Liver (tissue), 9 donors: ENCODE data around the gene YDJC. TPM values are rescaled to one million over a fixed set of nuclear protein-coding genes. Genes with fewer than 3 reads are reported as not detected.
"Not testable (repeated sequence)": the region's sequence is repeated elsewhere in the genome, so short reads cannot be mapped to it uniquely, and the experiment has no call there.

Experiments used
- DNase-seq: peaks from one replicate; pipeline ENCODE4 v3.0.0-alpha.2; 2017; ENCODE audit warnings: low spot score
- H3K27ac ChIP-seq, 2 donors: one replicate each; pipeline ENCODE4 v1.7.0; 2013; ENCODE audit warnings: inconsistent platforms in 2 of 2, low read length in 2 of 2, control low read depth in 1 of 2, low read depth in 1 of 2, mild to moderate bottlenecking in 1 of 2
- H3K27me3 ChIP-seq, 4 donors: one replicate each; pipeline versions ENCODE4 v1.6.1 to v1.7.0; 2013; ENCODE audit warnings: low read length in 3 of 4, inconsistent platforms in 1 of 4, mild to moderate bottlenecking in 1 of 4, moderate library complexity in 1 of 4; ENCODE audit not compliant: control insufficient read depth in 4 of 4, insufficient read depth in 4 of 4
- H3K36me3 ChIP-seq, 4 donors: one replicate each; pipeline versions ENCODE4 v1.6.1 to v1.7.0; 2013; ENCODE audit warnings: low read length in 3 of 4, mild to moderate bottlenecking in 3 of 4, low read depth in 1 of 4, moderate library complexity in 1 of 4; ENCODE audit not compliant: control insufficient read depth in 4 of 4, insufficient read depth in 3 of 4
- H3K4me1 ChIP-seq, 4 donors: one replicate each; pipeline versions ENCODE4 v1.6.1 to v1.7.0; 2013; ENCODE audit warnings: low read length in 3 of 4, mild to moderate bottlenecking in 3 of 4, moderate library complexity in 1 of 4; ENCODE audit not compliant: control insufficient read depth in 4 of 4, insufficient read depth in 4 of 4
- H3K4me3 ChIP-seq, 3 donors: one replicate each; pipeline versions ENCODE4 v1.6.1 to v1.7.0; 2013; ENCODE audit warnings: low read length in 3 of 3, control low read depth in 1 of 3, low read depth in 1 of 3, mild to moderate bottlenecking in 1 of 3
- H3K9ac ChIP-seq, 2 donors: one replicate each; pipeline ENCODE4 v1.7.0; 2013; ENCODE audit warnings: low read length in 2 of 2, mild to moderate bottlenecking in 2 of 2, moderate library complexity in 2 of 2, control low read depth in 1 of 2, low read depth in 1 of 2
- H3K9me3 ChIP-seq, 4 donors: one replicate each; pipeline versions ENCODE4 v1.6.1 to v1.7.0; 2013; ENCODE audit warnings: low read length in 3 of 4; ENCODE audit not compliant: control insufficient read depth in 4 of 4
- ATF3 ChIP-seq: IDR thresholded peaks from 2 replicates; pipeline ENCODE4 v1.6.1; 2016; ENCODE audit warnings: antibody characterized with exemption
- CTCF ChIP-seq: fragments of 150-350 bp; IDR thresholded peaks from 2 replicates; pipeline ENCODE4 v1.5.1; 2017; ENCODE audit warnings: improper control_type of control experiment, low read depth, low read length; ENCODE audit not compliant: missing input control
- EGR1 ChIP-seq, 2 donors: IDR thresholded peaks; 2 replicates each; pipeline ENCODE4 v1.6.1; 2016 to 2018; ENCODE audit warnings: antibody characterized with exemption in 2 of 2, low read depth in 2 of 2
- FOXA1 ChIP-seq: IDR thresholded peaks from 2 replicates; pipeline ENCODE4 v1.6.1; 2016; ENCODE audit warnings: antibody characterized with exemption
- FOXA2 ChIP-seq: IDR thresholded peaks from 2 replicates; pipeline ENCODE4 v1.6.1; 2016; ENCODE audit warnings: antibody characterized with exemption
- GABPA ChIP-seq, 2 donors: IDR thresholded peaks in 1 of 2; conservative IDR thresholded peaks in 1 of 2; 2 replicates each; pipeline ENCODE4 v1.6.1; 2016; ENCODE audit warnings: antibody characterized with exemption in 2 of 2, mild to moderate bottlenecking in 1 of 2, moderate library complexity in 1 of 2
- HNF4A ChIP-seq, 2 donors: conservative IDR thresholded peaks; 2 replicates each; pipeline ENCODE4 v1.6.1; 2016; ENCODE audit warnings: antibody characterized with exemption in 2 of 2, mild to moderate bottlenecking in 2 of 2
- HNF4G ChIP-seq: IDR thresholded peaks from 2 replicates; pipeline ENCODE4 v1.6.1; 2016; ENCODE audit warnings: antibody characterized with exemption
- JUND ChIP-seq, 2 donors: IDR thresholded peaks; 2 replicates each; pipeline ENCODE4 v1.6.1; 2016; ENCODE audit warnings: antibody characterized with exemption in 2 of 2
- MAX ChIP-seq: IDR thresholded peaks from 2 replicates; pipeline ENCODE4 v1.6.1; 2016; ENCODE audit warnings: antibody characterized with exemption
- NR2F2 ChIP-seq: IDR thresholded peaks from 2 replicates; pipeline ENCODE4 v1.6.1; 2016; ENCODE audit warnings: antibody characterized with exemption
- RAD21 ChIP-seq, 2 donors: IDR thresholded peaks; 2 replicates each; pipeline ENCODE4 v1.6.1; 2016; ENCODE audit warnings: antibody characterized with exemption in 2 of 2, mild to moderate bottlenecking in 2 of 2
- REST ChIP-seq: IDR thresholded peaks from 2 replicates; pipeline ENCODE4 v1.6.1; 2016; ENCODE audit warnings: antibody characterized with exemption, mild to moderate bottlenecking
- RXRA ChIP-seq, 2 donors: IDR thresholded peaks; 2 replicates each; pipeline ENCODE4 v1.6.1; 2017 to 2018; ENCODE audit warnings: antibody characterized with exemption in 2 of 2, mild to moderate bottlenecking in 1 of 2
- SP1 ChIP-seq: IDR thresholded peaks from 2 replicates; pipeline ENCODE4 v1.6.1; 2018; ENCODE audit warnings: antibody characterized with exemption, mild to moderate bottlenecking
- TAF1 ChIP-seq: conservative IDR thresholded peaks from 2 replicates; pipeline ENCODE4 v1.6.1; 2016; ENCODE audit warnings: antibody characterized with exemption, mild to moderate bottlenecking
- YY1 ChIP-seq: IDR thresholded peaks from 2 replicates; pipeline ENCODE4 v1.6.1; 2016; ENCODE audit warnings: antibody characterized with exemption, mild to moderate bottlenecking
- ZBTB33 ChIP-seq: IDR thresholded peaks from 2 replicates; pipeline ENCODE4 v1.6.1; 2016; ENCODE audit warnings: antibody characterized with exemption
- WGBS: extraction: QIAGEN DNeasy Blood & Tissue Kit; methylation state at CpG from one replicate; pipeline ENCODE4 v1.1.7; 2013; 5-methylcytosine and 5-hydroxymethylcytosine counted together
- polyA plus RNA-seq, 2 donors: library from polyadenylated mRNA; stranded (reverse) in 1 of 2; unstranded in 1 of 2; fragments of 200-250 nt in 1 of 2; fragments of >200 nt in 1 of 2; fragmentation: Nextera tagmentation in 1 of 2; extraction: Ambion mirVana in 1 of 2; gene quantifications; one replicate each; pipeline versions ENCODE4 v1.2.1 to v1.2.3, GENCODE V29; 2013 to 2015
- total RNA-seq, 2 donors: library from RNA; depleted of rRNA; stranded (reverse); fragments of >200 nt; gene quantifications; one replicate each; pipeline ENCODE4 v1.2.3, GENCODE V29; 2014
- donor health status: healthy.
- donor health status: healthy.
- donor health status: healthy.
- donor health status: healthy.
- donor health status: healthy.

Gene YDJC
- total and polyA plus RNA-seq, 4 donors, result 8.0 to 18.7 (median 8.3) TPM

GRCh38 chr22:21611210-21611977 lies 18.4 kb downstream of the YDJC start:
- Histone ChIP-seq H3K27ac (no peak overlapping the region), H3K4me3 (no peak overlapping the region), H3K9me3 (no peaks in the 10 kb centered on the region), H3K4me1 (no peaks in the 10 kb centered on the region), H3K27me3 (no peaks in the 10 kb centered on the region), H3K36me3 (peaks cover 3 to 33% (median 22%) of the 10 kb centered on the region in 4 donors), H3K9ac (no peak overlapping the region)
- DNase-seq, result no peak
- TF ChIP-seq TAF1, result no peak
- TF ChIP-seq FOXA1, result no peak
- no peak for TF ChIP-seq HNF4G
- no peak for TF ChIP-seq YY1
- TF ChIP-seq NR2F2, result no peak
- TF ChIP-seq HNF4A (conservative IDR thresholded peaks at IDR 0.05), result no peak
- TF ChIP-seq SP1, result no peak
- TF ChIP-seq FOXA2, result no peak
- TF ChIP-seq EGR1 (IDR thresholded peaks at IDR 0.05; ENCODE audit: low read depth in 2 of 2), result no peak
- no peak for TF ChIP-seq RAD21 (IDR thresholded peaks at IDR 0.05)
- 93% methylated on average over 4 of the region's 4 CpGs for WGBS

- H3K9me3 ChIP-seq, H3K27ac ChIP-seq, H3K4me1 ChIP-seq, DNase-seq, H3K27me3 ChIP-seq, H3K9ac ChIP-seq, H3K4me3 ChIP-seq: not testable (repeated sequence)
- WGBS, result 98% methylated on average over 11 of the region's 11 CpGs
- peaks cover 3 to 33% (median 22%) of the 10 kb centered on the region in 4 donors for H3K36me3 ChIP-seq
Measured at GRCh38 chr22:21609556-21610157, 20.2 kb downstream of the YDJC start.

- DNase-seq, result no peak
- Histone ChIP-seq H3K9ac (no peak overlapping the region), H3K4me1 (no peaks in the 10 kb centered on the region), H3K9me3 (no peaks in the 10 kb centered on the region), H3K27me3 (no peaks in the 10 kb centered on the region), H3K36me3 (peaks cover 2 to 19% (median 10%) of the 10 kb centered on the region in 4 donors), H3K27ac (no peak overlapping the region), H3K4me3 (no peak overlapping the region)
- TF ChIP-seq SP1 (no peak), RAD21 (IDR thresholded peaks at IDR 0.05) (no peak), MAX (no peak), FOXA2 (no peak), JUND (IDR thresholded peaks at IDR 0.05) (no peak), REST (no peak), GABPA (IDR thresholded peaks at IDR 0.05 in 1 of 2, conservative IDR thresholded peaks at IDR 0.05 in 1 of 2) (no peak), ZBTB33 (no peak), FOXA1 (no peak), HNF4G (no peak), TAF1 (no peak), EGR1 (IDR thresholded peaks at IDR 0.05; ENCODE audit: low read depth in 2 of 2) (no peak), NR2F2 (no peak), RXRA (IDR thresholded peaks at IDR 0.05) (no peak), YY1 (no peak), HNF4A (conservative IDR thresholded peaks at IDR 0.05) (no peak), CTCF (no peak), ATF3 (no peak)
- WGBS, result 96% methylated on average over 8 of the region's 8 CpGs
Measured at GRCh38 chr22:21606775-21607174, 23.0 kb downstream of the YDJC start.
